ENCODE results near the gene FRY. TPM values are rescaled to one million over a fixed set of nuclear protein-coding genes. Genes with fewer than 3 reads are reported as not detected.

FRY gene
- total and polyA plus RNA-seq, 4 donors, result 6.2 to 31.2 (median 12.7) TPM

DNA sequence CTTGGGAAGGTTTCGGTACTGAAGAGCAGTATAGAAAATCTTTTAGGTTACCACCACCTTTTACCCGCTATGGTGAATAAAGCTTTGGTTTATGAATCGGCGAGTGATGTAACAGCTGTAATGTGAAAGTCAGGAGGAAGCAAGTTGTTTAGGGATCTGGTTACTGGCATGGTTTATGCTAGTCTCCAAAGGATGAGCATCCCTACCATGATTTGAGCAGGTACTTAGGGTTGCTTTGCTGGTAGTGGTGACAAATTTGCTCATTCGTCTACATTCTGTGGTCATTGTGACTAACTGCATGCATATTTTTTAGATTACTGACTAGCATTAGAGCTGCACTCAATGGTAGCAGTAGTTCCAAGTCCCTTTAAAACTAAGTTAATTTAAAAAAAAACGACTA is 104.1 kb downstream of the FRY start:
- Histone ChIP-seq H3K36me3 (ENCODE audit: control insufficient read depth in 4 of 4, insufficient read depth in 3 of 4, low read depth in 1 of 4, low read length in 3 of 4) (peaks cover 0 to 10% (median 0%) of the 10 kb centered on the region in 4 donors), H3K27me3 (ENCODE audit: control insufficient read depth in 4 of 4, insufficient read depth in 4 of 4, low read length in 3 of 4) (no peaks in the 10 kb centered on the region), H3K9me3 (ENCODE audit: control insufficient read depth in 4 of 4, low read length in 3 of 4) (no peaks in the 10 kb centered on the region), H3K9ac (ENCODE audit: low read depth in 1 of 2, low read length in 2 of 2) (no peak overlapping the region), H3K4me3 (ENCODE audit: low read depth in 1 of 3, low read length in 3 of 3) (no peak overlapping the region), H3K4me1 (ENCODE audit: control insufficient read depth in 4 of 4, insufficient read depth in 4 of 4, low read length in 3 of 4) (peaks cover 0 to 3% (median 1%) of the 10 kb centered on the region in 4 donors), H3K27ac (ENCODE audit: low read depth in 1 of 2, low read length in 2 of 2) (no peak overlapping the region)
- DNase-seq (ENCODE audit: low spot score), result no peak
- TF ChIP-seq, protein P1, sequence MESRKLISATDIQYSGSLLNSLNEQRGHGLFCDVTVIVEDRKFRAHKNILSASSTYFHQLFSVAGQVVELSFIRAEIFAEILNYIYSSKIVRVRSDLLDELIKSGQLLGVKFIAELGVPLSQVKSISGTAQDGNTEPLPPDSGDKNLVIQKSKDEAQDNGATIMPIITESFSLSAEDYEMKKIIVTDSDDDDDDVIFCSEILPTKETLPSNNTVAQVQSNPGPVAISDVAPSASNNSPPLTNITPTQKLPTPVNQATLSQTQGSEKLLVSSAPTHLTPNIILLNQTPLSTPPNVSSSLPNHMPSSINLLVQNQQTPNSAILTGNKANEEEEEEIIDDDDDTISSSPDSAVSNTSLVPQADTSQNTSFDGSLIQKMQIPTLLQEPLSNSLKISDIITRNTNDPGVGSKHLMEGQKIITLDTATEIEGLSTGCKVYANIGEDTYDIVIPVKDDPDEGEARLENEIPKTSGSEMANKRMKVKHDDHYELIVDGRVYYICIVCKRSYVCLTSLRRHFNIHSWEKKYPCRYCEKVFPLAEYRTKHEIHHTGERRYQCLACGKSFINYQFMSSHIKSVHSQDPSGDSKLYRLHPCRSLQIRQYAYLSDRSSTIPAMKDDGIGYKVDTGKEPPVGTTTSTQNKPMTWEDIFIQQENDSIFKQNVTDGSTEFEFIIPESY (IDR thresholded peaks at IDR 0.05), result no peak
- TF ChIP-seq GABPA (IDR thresholded peaks at IDR 0.05 in 1 of 2, conservative IDR thresholded peaks at IDR 0.05 in 1 of 2) (no peak), HNF4G (IDR thresholded peaks at IDR 0.05) (no peak), CTCF (IDR thresholded peaks at IDR 0.05; ENCODE audit: low read depth, low read length, missing input control) (no peak), FOXA1 (IDR thresholded peaks at IDR 0.05) (no peak), YY1 (IDR thresholded peaks at IDR 0.05) (no peak), MAX (IDR thresholded peaks at IDR 0.05) (no peak), EGR1 (IDR thresholded peaks at IDR 0.05; ENCODE audit: low read depth in 2 of 2) (no peak), HNF4A (conservative IDR thresholded peaks at IDR 0.05) (no peak), RXRA (IDR thresholded peaks at IDR 0.05) (no peak), RAD21 (IDR thresholded peaks at IDR 0.05) (no peak), TAF1 (conservative IDR thresholded peaks at IDR 0.05) (no peak), JUND (IDR thresholded peaks at IDR 0.05) (no peak), NR2F2 (IDR thresholded peaks at IDR 0.05) (no peak), FOXA2 (IDR thresholded peaks at IDR 0.05) (no peak), SP1 (IDR thresholded peaks at IDR 0.05) (no peak)
- TF ChIP-seq, protein P2, sequence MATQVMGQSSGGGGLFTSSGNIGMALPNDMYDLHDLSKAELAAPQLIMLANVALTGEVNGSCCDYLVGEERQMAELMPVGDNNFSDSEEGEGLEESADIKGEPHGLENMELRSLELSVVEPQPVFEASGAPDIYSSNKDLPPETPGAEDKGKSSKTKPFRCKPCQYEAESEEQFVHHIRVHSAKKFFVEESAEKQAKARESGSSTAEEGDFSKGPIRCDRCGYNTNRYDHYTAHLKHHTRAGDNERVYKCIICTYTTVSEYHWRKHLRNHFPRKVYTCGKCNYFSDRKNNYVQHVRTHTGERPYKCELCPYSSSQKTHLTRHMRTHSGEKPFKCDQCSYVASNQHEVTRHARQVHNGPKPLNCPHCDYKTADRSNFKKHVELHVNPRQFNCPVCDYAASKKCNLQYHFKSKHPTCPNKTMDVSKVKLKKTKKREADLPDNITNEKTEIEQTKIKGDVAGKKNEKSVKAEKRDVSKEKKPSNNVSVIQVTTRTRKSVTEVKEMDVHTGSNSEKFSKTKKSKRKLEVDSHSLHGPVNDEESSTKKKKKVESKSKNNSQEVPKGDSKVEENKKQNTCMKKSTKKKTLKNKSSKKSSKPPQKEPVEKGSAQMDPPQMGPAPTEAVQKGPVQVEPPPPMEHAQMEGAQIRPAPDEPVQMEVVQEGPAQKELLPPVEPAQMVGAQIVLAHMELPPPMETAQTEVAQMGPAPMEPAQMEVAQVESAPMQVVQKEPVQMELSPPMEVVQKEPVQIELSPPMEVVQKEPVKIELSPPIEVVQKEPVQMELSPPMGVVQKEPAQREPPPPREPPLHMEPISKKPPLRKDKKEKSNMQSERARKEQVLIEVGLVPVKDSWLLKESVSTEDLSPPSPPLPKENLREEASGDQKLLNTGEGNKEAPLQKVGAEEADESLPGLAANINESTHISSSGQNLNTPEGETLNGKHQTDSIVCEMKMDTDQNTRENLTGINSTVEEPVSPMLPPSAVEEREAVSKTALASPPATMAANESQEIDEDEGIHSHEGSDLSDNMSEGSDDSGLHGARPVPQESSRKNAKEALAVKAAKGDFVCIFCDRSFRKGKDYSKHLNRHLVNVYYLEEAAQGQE (IDR thresholded peaks at IDR 0.05), result no peak
- TF ChIP-seq, protein P3, sequence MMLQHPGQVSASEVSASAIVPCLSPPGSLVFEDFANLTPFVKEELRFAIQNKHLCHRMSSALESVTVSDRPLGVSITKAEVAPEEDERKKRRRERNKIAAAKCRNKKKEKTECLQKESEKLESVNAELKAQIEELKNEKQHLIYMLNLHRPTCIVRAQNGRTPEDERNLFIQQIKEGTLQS (IDR thresholded peaks at IDR 0.05), result no peak
- whole genome bisulfite sequencing, result 91% methylated on average over 6 of the region's 6 CpGs
